ENCODE results near the gene GSX2. TPM values are rescaled to one million over a fixed set of nuclear protein-coding genes. Genes with fewer than 3 reads are reported as not detected.
A peak's percentile ranks its signal among the peaks of the same experiment; 100 is the strongest.
"Not testable (repeated sequence)": the region's sequence is repeated elsewhere in the genome, so short reads cannot be mapped to it uniquely, and the experiment has no call there.

GSX2 gene
- total and polyA plus RNA-seq, 2 of the 13 experiments (the other 11 are each of a cell fraction or from before 2014, with no cell fraction given), result not detected

DNA sequence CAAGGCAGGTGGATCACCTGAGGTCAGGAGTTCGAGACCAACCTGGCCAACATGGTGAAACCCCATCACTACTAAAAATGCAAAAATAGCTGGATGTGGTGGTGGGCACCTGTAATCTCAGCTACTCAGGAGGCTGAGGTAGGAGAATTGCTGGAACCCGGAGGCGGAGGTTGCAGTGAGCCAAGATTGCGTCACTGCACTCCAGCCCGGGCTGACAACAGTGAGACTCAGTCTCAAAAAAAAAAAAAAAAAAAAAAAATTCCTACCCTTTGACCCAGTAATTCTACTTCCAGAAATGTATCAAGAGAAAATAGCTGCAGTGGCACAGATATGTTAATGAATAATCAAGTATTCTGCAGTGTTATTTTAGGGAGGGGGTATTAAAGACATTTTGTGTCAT is 46.6 kb upstream of the GSX2 start:
- H3K4me2 ChIP-seq (ENCODE audit: low read depth, low read length); H3K36me3 ChIP-seq (replicated peaks in 1 of 2; ENCODE audit: control insufficient read depth in 1 of 2, insufficient read depth in 2 of 2, low read length in 2 of 2); CTCF ChIA-PET (ENCODE audit: low intra/inter-chr PET ratio, low total read pairs); H3K27me3 ChIP-seq (ENCODE audit: control insufficient read depth in 1 of 2, insufficient read depth in 2 of 2, low read length in 2 of 2); H2AFZ ChIP-seq (ENCODE audit: low read length); FAIRE-seq; in situ Hi-C loops (cut with HindIII; ENCODE audit: extremely low pct_ligation_motif_present, low pct_unique_long_range_greater_than_20kb); H3K9me3 ChIP-seq (ENCODE audit: low read length); H3K4me3 ChIP-seq (replicated peaks in 1 of 3; ENCODE audit: insufficient read depth in 1 of 3, low read depth in 2 of 3, low read length in 3 of 3); H3K27ac ChIP-seq (ENCODE audit: extremely low read length, insufficient read depth, low read length); intact Hi-C loops (cut with micrococcal nuclease; ENCODE audit: unreplicated experiment); ATAC-seq; BruUV-seq (replicated peaks); H3K9ac ChIP-seq (ENCODE audit: insufficient read depth, low read depth, low read length): not testable (repeated sequence)
- Histone ChIP-seq H3K79me2 (ENCODE audit: insufficient read depth, low read length) (peaks cover 73% of the 10 kb centered on the region), H4K20me1 (ENCODE audit: insufficient read depth, low read length) (peaks cover 58% of the 10 kb centered on the region), H3K4me1 (ENCODE audit: insufficient read depth, low read length) (peaks cover 39% of the 10 kb centered on the region)
- POLR2A ChIA-PET, result interaction anchor here (1.8 kb wide), 1 partner anchor 10 kb away, joined by 5 read pairs; no protein-coding TSS in a partner anchor
- peak; percentile 7 for DNase-seq (ENCODE audit: low spot score)
- peak; percentile 77; the same call in 1 of the 2 replicates for TF ChIP-seq ZNF460 (CRISPR knock-in tag; IDR thresholded peaks at IDR 0.05; ENCODE audit: borderline replicate concordance)
- TF ChIP-seq CEBPB (IDR thresholded peaks at IDR 0.05; ENCODE audit: borderline replicate concordance, low read depth, low read length), result peak; percentile 58; the same call in 1 of the 2 replicates
- peak; percentile 56; the same call in 1 of the 2 replicates for TF ChIP-seq CEBPG (CRISPR knock-in tag; IDR thresholded peaks at IDR 0.05)
- peak; percentile 69 for TF ChIP-seq PPARG (CRISPR knock-in tag; conservative IDR thresholded peaks at IDR 0.05)
- TF ChIP-seq, protein P1, sequence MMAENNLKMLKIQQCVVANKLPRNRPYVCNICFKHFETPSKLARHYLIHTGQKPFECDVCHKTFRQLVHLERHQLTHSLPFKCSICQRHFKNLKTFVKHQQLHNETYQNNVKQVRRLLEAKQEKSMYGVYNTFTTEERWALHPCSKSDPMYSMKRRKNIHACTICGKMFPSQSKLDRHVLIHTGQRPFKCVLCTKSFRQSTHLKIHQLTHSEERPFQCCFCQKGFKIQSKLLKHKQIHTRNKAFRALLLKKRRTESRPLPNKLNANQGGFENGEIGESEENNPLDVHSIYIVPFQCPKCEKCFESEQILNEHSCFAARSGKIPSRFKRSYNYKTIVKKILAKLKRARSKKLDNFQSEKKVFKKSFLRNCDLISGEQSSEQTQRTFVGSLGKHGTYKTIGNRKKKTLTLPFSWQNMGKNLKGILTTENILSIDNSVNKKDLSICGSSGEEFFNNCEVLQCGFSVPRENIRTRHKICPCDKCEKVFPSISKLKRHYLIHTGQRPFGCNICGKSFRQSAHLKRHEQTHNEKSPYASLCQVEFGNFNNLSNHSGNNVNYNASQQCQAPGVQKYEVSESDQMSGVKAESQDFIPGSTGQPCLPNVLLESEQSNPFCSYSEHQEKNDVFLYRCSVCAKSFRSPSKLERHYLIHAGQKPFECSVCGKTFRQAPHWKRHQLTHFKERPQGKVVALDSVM (CRISPR knock-in tag; IDR thresholded peaks at IDR 0.05), result peak; percentile 63; the same call in 1 of the 2 replicates
- TF ChIP-seq ZNF362 (CRISPR knock-in tag; IDR thresholded peaks at IDR 0.05; ENCODE audit: borderline replicate concordance), result peak; percentile 55; the same call in 1 of the 2 replicates
- 90% methylated on average over 5 of the region's 5 CpGs for WGBS (ENCODE audit: low lambda C conversion rate)

Measured in HepG2 (cell line).